WTC11 (cell line): Measurements from ENCODE around the gene LTBP2. TPM values are rescaled to one million over a fixed set of nuclear protein-coding genes. Genes with fewer than 3 reads are reported as not detected.
A peak's percentile ranks its signal among the peaks of the same experiment; 100 is the strongest.

Experiments used
- ATAC-seq: fragments of 200-7000 bp; cut with Tn5 transposase; 2 replicates; pipeline ENCODE4 v1.10.0; 2021; ENCODE audit warnings: mild to moderate bottlenecking, moderate library complexity
- CTCF ChIA-PET: fragments of 300-600 bp; sonication (Branson Sonifier 250); formaldehyde crosslinking; loops from one replicate; lab custom pipeline; 2021; ENCODE audit warnings: antibody characterized with exemption; lab: Charles Lee
- POLR2A ChIA-PET: fragments of 350-600 bp; sonication (Branson Sonifier 250); formaldehyde crosslinking; loops from one replicate; lab custom pipeline; 2021; ENCODE audit warnings: antibody characterized with exemption; lab: Charles Lee
- DNase-seq: peaks from one replicate; pipeline ENCODE4 v3.0.0; 2021; ENCODE audit warnings: low spot score
- H3K27ac Mint-ChIP-seq: 2 replicates; pipeline ENCODE4 v1.8.0; 2021; ENCODE audit warnings: mixed read lengths
- H3K27me3 Mint-ChIP-seq: 2 replicates; pipeline ENCODE4 v1.8.0; 2021; ENCODE audit warnings: low read depth, mild to moderate bottlenecking, moderate library complexity, mixed read lengths
- H3K36me3 Mint-ChIP-seq: 2 replicates; pipeline ENCODE4 v1.8.0; 2021; ENCODE audit warnings: mixed read lengths
- H3K4me1 Mint-ChIP-seq: 2 replicates; pipeline ENCODE4 v1.8.0; 2022; ENCODE audit warnings: mixed read lengths
- H3K4me3 Mint-ChIP-seq: 2 replicates; pipeline ENCODE4 v1.8.0; 2021; ENCODE audit warnings: mild to moderate bottlenecking, moderate library complexity, mixed read lengths
- H3K9me3 Mint-ChIP-seq: 2 replicates; pipeline ENCODE4 v1.8.0; 2021; ENCODE audit warnings: mixed read lengths
- ATF3 ChIP-seq: sonication (generic); formaldehyde crosslinking; conservative IDR thresholded peaks from 2 replicates; pipeline ENCODE4 v1.8.1; 2022; ENCODE audit warnings: mild to moderate bottlenecking, missing genetic modification reagents
- CDX4 ChIP-seq: fragments of 250-450 bp; sonication (Bioruptor Pico); IDR thresholded peaks from 2 replicates; pipeline ENCODE4 v1.9.0; 2021; ENCODE audit warnings: moderate library complexity, mild to moderate bottlenecking, inconsistent platforms, borderline replicate concordance
- CREM ChIP-seq: sonication (generic); formaldehyde crosslinking; IDR thresholded peaks from 2 replicates; pipeline ENCODE4 v1.8.1; 2022; ENCODE audit warnings: mild to moderate bottlenecking, missing genetic modification reagents, moderate library complexity
- ERG ChIP-seq: fragments of 250-450 bp; sonication (Bioruptor Pico); IDR thresholded peaks from 2 replicates; pipeline ENCODE4 v1.8.0; 2021; ENCODE audit warnings: mild to moderate bottlenecking
- ESRRA ChIP-seq: sonication (generic); formaldehyde crosslinking; IDR thresholded peaks from 2 replicates; pipeline ENCODE4 v1.8.1; 2022; ENCODE audit warnings: mild to moderate bottlenecking, missing genetic modification reagents, borderline replicate concordance
- HMGXB4 ChIP-seq: sonication (generic); formaldehyde crosslinking; IDR thresholded peaks from 2 replicates; pipeline ENCODE4 v1.8.1; 2023; ENCODE audit warnings: mild to moderate bottlenecking, moderate library complexity, missing genetic modification reagents
- JAZF1 ChIP-seq: fragments of 250-450 bp; sonication (Bioruptor Pico); IDR thresholded peaks from 2 replicates; pipeline ENCODE4 v1.9.0; 2021; ENCODE audit warnings: moderate library complexity, mild to moderate bottlenecking, inconsistent platforms
- MXD4 ChIP-seq: fragments of 250-450 bp; sonication (Bioruptor Pico); IDR thresholded peaks from 2 replicates; pipeline ENCODE4 v1.8.0; 2021; ENCODE audit warnings: mild to moderate bottlenecking, moderate library complexity, borderline replicate concordance
- MYBL2 ChIP-seq: sonication (generic); formaldehyde crosslinking; IDR thresholded peaks from 2 replicates; pipeline ENCODE4 v1.8.1; 2023; ENCODE audit warnings: mild to moderate bottlenecking, moderate library complexity, missing genetic modification reagents
- NR3C1 ChIP-seq: sonication (generic); formaldehyde crosslinking; conservative IDR thresholded peaks from 2 replicates; pipeline ENCODE4 v1.8.1; 2023; ENCODE audit warnings: low read depth, mild to moderate bottlenecking, missing genetic modification reagents
- OVOL2 ChIP-seq: fragments of 250-450 bp; sonication (Bioruptor Pico); IDR thresholded peaks from 2 replicates; pipeline ENCODE4 v1.9.0; 2021; ENCODE audit warnings: mild to moderate bottlenecking, borderline replicate concordance
- PREB ChIP-seq: sonication (generic); formaldehyde crosslinking; IDR thresholded peaks from 2 replicates; pipeline ENCODE4 v1.8.1; 2022; ENCODE audit warnings: mild to moderate bottlenecking, missing genetic modification reagents, moderate library complexity, borderline replicate concordance
- SMAD3 ChIP-seq: sonication (generic); formaldehyde crosslinking; IDR thresholded peaks from 2 replicates; pipeline ENCODE4 v1.8.0; 2022; ENCODE audit warnings: missing genetic modification reagents, mild to moderate bottlenecking, borderline replicate concordance
- SMAD4 ChIP-seq: sonication (generic); formaldehyde crosslinking; IDR thresholded peaks from 2 replicates; pipeline ENCODE4 v1.8.0; 2022; ENCODE audit warnings: mild to moderate bottlenecking, missing genetic modification reagents
- TCF7 ChIP-seq: sonication (generic); formaldehyde crosslinking; IDR thresholded peaks from 2 replicates; pipeline ENCODE4 v1.8.0; 2022; ENCODE audit warnings: mild to moderate bottlenecking, low read depth, missing genetic modification reagents, moderate library complexity
- USF2 ChIP-seq: sonication (generic); formaldehyde crosslinking; IDR thresholded peaks from 2 replicates; pipeline ENCODE4 v1.8.1; 2023; ENCODE audit warnings: mild to moderate bottlenecking, missing genetic modification reagents, moderate library complexity
- ZNF121 ChIP-seq: sonication (generic); formaldehyde crosslinking; IDR thresholded peaks from 2 replicates; pipeline ENCODE4 v1.8.0; 2023; ENCODE audit warnings: missing genetic modification reagents
- ZNF219 ChIP-seq: sonication (generic); formaldehyde crosslinking; IDR thresholded peaks from 2 replicates; pipeline ENCODE4 v1.8.0; 2023; ENCODE audit warnings: missing genetic modification reagents, mild to moderate bottlenecking, borderline replicate concordance
- ZNF232 ChIP-seq: sonication (generic); formaldehyde crosslinking; IDR thresholded peaks from 2 replicates; pipeline ENCODE4 v1.8.0; 2022; ENCODE audit warnings: mild to moderate bottlenecking, missing genetic modification reagents
- ZNF263 ChIP-seq: sonication (generic); formaldehyde crosslinking; IDR thresholded peaks from 2 replicates; pipeline ENCODE4 v1.8.1; 2022; ENCODE audit warnings: low read depth, mild to moderate bottlenecking, moderate library complexity, missing genetic modification reagents
- ZNF317 ChIP-seq: sonication (generic); formaldehyde crosslinking; IDR thresholded peaks from 2 replicates; pipeline ENCODE4 v1.8.1; 2023; ENCODE audit warnings: low read depth, mild to moderate bottlenecking, moderate library complexity, missing genetic modification reagents, borderline replicate concordance
- ZNF671 ChIP-seq: fragments of 250-450 bp; sonication (Bioruptor Pico); IDR thresholded peaks from 2 replicates; pipeline ENCODE4 v1.8.0; 2021; ENCODE audit warnings: mild to moderate bottlenecking
- total RNA-seq: library from RNA; stranded (reverse); gene quantifications from 3 replicates; pipeline ENCODE4 v1.2.3, GENCODE V29; 2021

Gene LTBP2
- total RNA-seq, 1 experiment from 2014 or later: 1.2 TPM

GRCh38 chr14:74526854-74527585, 85.0 kb downstream of the LTBP2 start:
- H3K9me3 Mint-ChIP-seq: no peaks in the 10 kb centered on the region
- no peaks in the 10 kb centered on the region for H3K36me3 Mint-ChIP-seq
- no peak overlapping the region for H3K4me3 Mint-ChIP-seq
- H3K27ac Mint-ChIP-seq: no peak overlapping the region
- peaks cover 7% of the 10 kb centered on the region for H3K4me1 Mint-ChIP-seq
- ChIA-PET POLR2A (no interaction called here), CTCF (interaction anchor here (0.6 to 3.3 kb wide), 18 partner anchors 9 to 261 kb away, joined by 3 to 25 read pairs (median 5); no protein-coding TSS in a partner anchor)
- TF ChIP-seq ZNF232 (CRISPR knock-in tag): no peak
- TF ChIP-seq ZNF263: no peak
- TF ChIP-seq ZNF121 (CRISPR knock-in tag): peak; percentile 88
- ATAC-seq: peak; percentile 52
- H3K27me3 Mint-ChIP-seq: no peaks in the 10 kb centered on the region
- DNase-seq: peak; percentile 51

- TF ChIP-seq ESRRA (CRISPR knock-in tag) (no peak), USF2 (CRISPR knock-in tag) (no peak)
- Mint-ChIP-seq H3K27ac (no peak overlapping the region), H3K36me3 (no peaks in the 10 kb centered on the region), H3K4me1 (peaks cover 4% of the 10 kb centered on the region), H3K27me3 (no peaks in the 10 kb centered on the region), H3K9me3 (no peaks in the 10 kb centered on the region), H3K4me3 (no peak overlapping the region)
- CTCF ChIA-PET: interaction anchor here (1.9 to 3.3 kb wide), 2 partner anchors 17 to 23 kb away, joined by 10 to 25 read pairs; no protein-coding TSS in a partner anchor
- POLR2A ChIA-PET: no interaction called here
- no peak for DNase-seq
- no peak for ATAC-seq
Observed at GRCh38 chr14:74525361-74525851, 86.6 kb downstream of the LTBP2 start.

GRCh38 chr14:74524812-74525135, 87.3 kb downstream of the LTBP2 start:
- H3K36me3 Mint-ChIP-seq: no peaks in the 10 kb centered on the region
- CTCF ChIA-PET: interaction anchor here (0.8 to 1.9 kb wide), 3 partner anchors 17 to 48 kb away, joined by 3 to 10 read pairs (median 3); no protein-coding TSS in a partner anchor
- no peak for DNase-seq
- TF ChIP-seq HMGXB4 (no peak), SMAD3 (no peak), SMAD4 (CRISPR knock-in tag) (no peak), MXD4 (CRISPR knock-in tag) (no peak), ZNF671 (CRISPR knock-in tag) (no peak), NR3C1 (CRISPR knock-in tag) (no peak), ZNF219 (no peak)
- no peak overlapping the region for H3K27ac Mint-ChIP-seq
- H3K9me3 Mint-ChIP-seq: no peaks in the 10 kb centered on the region
- H3K4me3 Mint-ChIP-seq: no peak overlapping the region
- POLR2A ChIA-PET: no interaction called here
- peaks cover 4% of the 10 kb centered on the region for H3K4me1 Mint-ChIP-seq
- H3K27me3 Mint-ChIP-seq: no peaks in the 10 kb centered on the region
- ATAC-seq: no peak

GRCh38 chr14:74524076-74524811, 87.8 kb downstream of the LTBP2 start:
- no peaks in the 10 kb centered on the region for H3K36me3 Mint-ChIP-seq
- peaks cover 4% of the 10 kb centered on the region for H3K4me1 Mint-ChIP-seq
- H3K27ac Mint-ChIP-seq: no peak overlapping the region
- ChIA-PET POLR2A (no interaction called here), CTCF (interaction anchor here (0.8 to 1.9 kb wide), 3 partner anchors 16 to 49 kb away, joined by 3 to 10 read pairs (median 3); no protein-coding TSS in a partner anchor)
- ATAC-seq (no peak), DNase-seq (no peak)
- H3K4me3 Mint-ChIP-seq: no peak overlapping the region
- H3K27me3 Mint-ChIP-seq: no peaks in the 10 kb centered on the region
- no peaks in the 10 kb centered on the region for H3K9me3 Mint-ChIP-seq
- TF ChIP-seq CREM (CRISPR knock-in tag) (no peak), ZNF317 (CRISPR knock-in tag) (no peak), JAZF1 (CRISPR knock-in tag) (no peak), ERG (CRISPR knock-in tag) (no peak), ZNF263 (no peak), CDX4 (CRISPR knock-in tag) (no peak), OVOL2 (CRISPR knock-in tag) (no peak), MYBL2 (CRISPR knock-in tag) (no peak), ATF3 (no peak), TCF7 (no peak), PREB (CRISPR knock-in tag) (no peak)
